Calu3 (cell line): ENCODE data around the gene CES5A. TPM values are rescaled to one million over a fixed set of nuclear protein-coding genes. Genes with fewer than 3 reads are reported as not detected.

Experiments used
- BruUV-seq: library from RNA; stranded (reverse); fragments of 400-500 nt; replicated peaks from 2 replicates; lab custom pipeline; 2021; lab: Mats Ljungman, UMichigan
- CTCF ChIA-PET: fragments of 300-600 bp; sonication (Branson Sonifier 250); formaldehyde crosslinking; loops from one replicate; lab custom pipeline; 2022; ENCODE audit warnings: antibody characterized with exemption; lab: Charles Lee
- DNase-seq: peaks from one replicate; pipeline ENCODE4 v3.0.0; 2022
- H3K27ac Mint-ChIP-seq: one replicate; pipeline ENCODE4 v1.8.0; 2022; ENCODE audit warnings: mixed read lengths; ENCODE audit not compliant: unreplicated experiment
- H3K27me3 Mint-ChIP-seq: one replicate; pipeline ENCODE4 v1.8.0; 2022; ENCODE audit warnings: mixed read lengths; ENCODE audit not compliant: unreplicated experiment
- H3K36me3 Mint-ChIP-seq: one replicate; pipeline ENCODE4 v1.8.0; 2022; ENCODE audit warnings: mild to moderate bottlenecking, moderate library complexity, mixed read lengths; ENCODE audit not compliant: insufficient read depth, unreplicated experiment
- H3K4me1 Mint-ChIP-seq: one replicate; pipeline ENCODE4 v1.8.0; 2022; ENCODE audit warnings: mild to moderate bottlenecking, low read depth, mixed read lengths; ENCODE audit not compliant: unreplicated experiment
- H3K4me3 Mint-ChIP-seq: one replicate; pipeline ENCODE4 v1.8.0; 2022; ENCODE audit warnings: mild to moderate bottlenecking, low read depth, moderate library complexity, mixed read lengths; ENCODE audit not compliant: unreplicated experiment
- H3K9me3 Mint-ChIP-seq: one replicate; pipeline ENCODE4 v1.8.0; 2022; ENCODE audit warnings: low read depth, mixed read lengths; ENCODE audit not compliant: unreplicated experiment
- intact Hi-C: fragments of 100-400 bp; cut with micrococcal nuclease; formaldehyde crosslinking; loops from one replicate; pipeline ENCODE4 v1.10.0; 2022; ENCODE audit not compliant: unreplicated experiment
- total RNA-seq: library from RNA; stranded (reverse); gene quantifications from 2 replicates; pipeline ENCODE4 v1.2.3, GENCODE V29; 2022
- TF ChIP-seq, protein P1 (sequence below): fragments of 200-600 bp; IDR thresholded peaks from one replicate; pipeline ENCODE4 v1.8.0; 2022; ENCODE audit warnings: antibody characterized with exemption; ENCODE audit not compliant: unreplicated experiment

The CES5A gene
- total RNA-seq, 1 experiment from 2014 or later, result not detected

GRCh38 chr16:55906123-55906522 lies 30.9 kb upstream of the CES5A start:
- intact Hi-C loops, result no loop called here
- CTCF ChIA-PET, result no interaction called here
- Mint-ChIP-seq H3K27ac (no peak overlapping the region), H3K9me3 (peaks cover 4% of the 10 kb centered on the region), H3K4me1 (no peaks in the 10 kb centered on the region), H3K36me3 (no peaks in the 10 kb centered on the region), H3K4me3 (no peak overlapping the region), H3K27me3 (peaks cover 79% of the 10 kb centered on the region)
- TF ChIP-seq, protein P1, sequence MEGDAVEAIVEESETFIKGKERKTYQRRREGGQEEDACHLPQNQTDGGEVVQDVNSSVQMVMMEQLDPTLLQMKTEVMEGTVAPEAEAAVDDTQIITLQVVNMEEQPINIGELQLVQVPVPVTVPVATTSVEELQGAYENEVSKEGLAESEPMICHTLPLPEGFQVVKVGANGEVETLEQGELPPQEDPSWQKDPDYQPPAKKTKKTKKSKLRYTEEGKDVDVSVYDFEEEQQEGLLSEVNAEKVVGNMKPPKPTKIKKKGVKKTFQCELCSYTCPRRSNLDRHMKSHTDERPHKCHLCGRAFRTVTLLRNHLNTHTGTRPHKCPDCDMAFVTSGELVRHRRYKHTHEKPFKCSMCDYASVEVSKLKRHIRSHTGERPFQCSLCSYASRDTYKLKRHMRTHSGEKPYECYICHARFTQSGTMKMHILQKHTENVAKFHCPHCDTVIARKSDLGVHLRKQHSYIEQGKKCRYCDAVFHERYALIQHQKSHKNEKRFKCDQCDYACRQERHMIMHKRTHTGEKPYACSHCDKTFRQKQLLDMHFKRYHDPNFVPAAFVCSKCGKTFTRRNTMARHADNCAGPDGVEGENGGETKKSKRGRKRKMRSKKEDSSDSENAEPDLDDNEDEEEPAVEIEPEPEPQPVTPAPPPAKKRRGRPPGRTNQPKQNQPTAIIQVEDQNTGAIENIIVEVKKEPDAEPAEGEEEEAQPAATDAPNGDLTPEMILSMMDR, result no peak
- no TSS peak for BruUV-seq
- no peak for DNase-seq

DNA sequence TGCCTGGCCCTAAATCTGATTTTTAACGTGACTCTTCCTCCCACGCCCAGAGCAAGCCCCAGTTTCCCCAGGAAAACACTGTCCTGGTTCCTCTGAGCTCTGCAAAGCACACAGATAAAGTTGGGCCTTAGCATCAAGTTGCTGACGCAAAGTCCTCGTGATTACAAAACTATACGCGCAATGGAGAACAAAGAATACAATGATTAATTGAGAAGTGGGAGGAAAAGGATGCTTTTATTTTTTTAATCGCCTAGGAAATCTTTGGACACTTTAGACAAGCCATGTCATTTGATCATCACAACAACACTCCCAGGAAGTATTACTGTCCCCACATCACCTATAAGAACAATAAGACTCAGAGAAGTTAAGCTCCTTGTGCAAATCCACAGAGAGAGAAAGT lies 30.5 kb upstream of the CES5A start:
- H3K4me1 Mint-ChIP-seq, result no peaks in the 10 kb centered on the region
- TF ChIP-seq, protein P1, result no peak
- no peaks in the 10 kb centered on the region for H3K36me3 Mint-ChIP-seq
- peaks cover 4% of the 10 kb centered on the region for H3K9me3 Mint-ChIP-seq
- intact Hi-C loops, result no loop called here
- H3K27me3 Mint-ChIP-seq, result peaks cover 75% of the 10 kb centered on the region
- no peak for DNase-seq
- no peak overlapping the region for H3K4me3 Mint-ChIP-seq
- CTCF ChIA-PET, result no interaction called here
- H3K27ac Mint-ChIP-seq, result no peak overlapping the region
- no TSS peak for BruUV-seq

DNA sequence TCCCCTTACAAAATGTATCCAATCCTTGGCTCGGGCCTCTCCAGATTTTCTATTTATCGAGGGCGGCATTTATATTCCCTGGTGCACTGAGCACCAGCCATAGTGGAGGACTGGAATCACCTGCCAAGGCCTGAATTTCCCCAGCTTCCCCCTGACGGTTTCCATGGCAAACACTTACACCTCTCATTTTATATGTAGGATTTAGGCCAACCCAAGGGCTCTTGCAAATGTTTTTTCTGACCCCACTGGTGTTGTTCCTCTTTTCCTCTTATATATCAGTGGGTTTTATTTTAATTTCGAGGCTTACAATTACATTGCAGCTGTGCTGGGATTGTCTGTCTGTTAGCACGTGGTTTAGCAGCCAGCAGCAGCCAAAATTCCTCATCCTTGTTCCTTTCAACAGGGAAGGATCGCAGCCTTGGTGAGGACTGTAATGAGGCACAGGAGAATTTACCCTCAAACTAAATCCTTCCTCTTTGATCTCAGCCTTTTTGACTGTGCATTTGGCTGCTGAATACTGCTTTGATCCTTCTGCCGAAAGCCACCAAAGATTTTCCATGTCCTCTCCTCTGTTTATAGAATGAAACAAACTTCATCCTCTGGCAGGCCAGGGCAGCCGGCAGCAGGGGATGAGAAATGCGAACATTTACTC lies 26.5 kb upstream of the CES5A start:
- no peak for DNase-seq
- Mint-ChIP-seq H3K4me3 (no peak overlapping the region), H3K27ac (no peak overlapping the region), H3K27me3 (peaks cover 43% of the 10 kb centered on the region), H3K9me3 (peaks cover 4% of the 10 kb centered on the region), H3K36me3 (no peaks in the 10 kb centered on the region), H3K4me1 (no peaks in the 10 kb centered on the region)
- TF ChIP-seq, protein P1, result no peak
- intact Hi-C loops, result no loop called here
- CTCF ChIA-PET, result no interaction called here
- no TSS peak for BruUV-seq

- no peaks in the 10 kb centered on the region for H3K36me3 Mint-ChIP-seq
- H3K4me3 Mint-ChIP-seq, result no peak overlapping the region
- no peak for DNase-seq
- no peaks in the 10 kb centered on the region for H3K4me1 Mint-ChIP-seq
- TF ChIP-seq, protein P1, result no peak
- H3K27ac Mint-ChIP-seq, result no peak overlapping the region
- H3K9me3 Mint-ChIP-seq, result peaks cover 8% of the 10 kb centered on the region
- intact Hi-C loops, result no loop called here
- BruUV-seq, result no TSS peak
- CTCF ChIA-PET, result no interaction called here
- H3K27me3 Mint-ChIP-seq, result peaks cover 34% of the 10 kb centered on the region
Observed at GRCh38 chr16:55900616-55901393, 25.6 kb upstream of the CES5A start.
